Endodermal cell (in vitro differentiated cells): ENCODE results near the gene SPPL3. TPM values are rescaled to one million over a fixed set of nuclear protein-coding genes. Genes with fewer than 3 reads are reported as not detected.

Experiments used
- DNase-seq: peaks from one replicate; pipeline ENCODE4 v3.0.0-alpha.2; 2017
- H3K27ac ChIP-seq: 2 replicates; pipeline ENCODE4 v1.5.1; 2013; ENCODE audit warnings: mild to moderate bottlenecking, low read depth, low read length, moderate library complexity
- H3K27me3 ChIP-seq: 2 replicates; pipeline ENCODE4 v1.6.1; 2013; ENCODE audit warnings: mild to moderate bottlenecking, low read length, moderate library complexity; ENCODE audit not compliant: insufficient read depth, control insufficient read depth, poor library complexity, severe bottlenecking
- H3K36me3 ChIP-seq: 2 replicates; pipeline ENCODE4 v1.7.0; 2013; ENCODE audit warnings: mild to moderate bottlenecking, low read length, moderate library complexity; ENCODE audit not compliant: control insufficient read depth, insufficient read depth
- H3K4me1 ChIP-seq: one replicate; pipeline ENCODE4 v1.7.0; 2013; ENCODE audit warnings: low read length; ENCODE audit not compliant: control insufficient read depth, insufficient read depth
- H3K4me3 ChIP-seq: 2 replicates; pipeline ENCODE4 v1.5.1; 2013; ENCODE audit warnings: mild to moderate bottlenecking, low read length, moderate library complexity
- H3K9ac ChIP-seq: 2 replicates; pipeline ENCODE4 v1.6.1; 2013; ENCODE audit warnings: mild to moderate bottlenecking, low read length, moderate library complexity; ENCODE audit not compliant: poor library complexity, severe bottlenecking; ENCODE audit errors: extremely low read depth
- H3K9me3 ChIP-seq: 2 replicates; pipeline ENCODE4 v1.6.1; 2013; ENCODE audit warnings: mild to moderate bottlenecking, low read length, moderate library complexity; ENCODE audit not compliant: control insufficient read depth
- H3K27ac Mint-ChIP-seq: 2 replicates; pipeline ENCODE4 v1.8.0; 2020; ENCODE audit warnings: mixed read lengths
- H3K27me3 Mint-ChIP-seq: 2 replicates; pipeline ENCODE4 v1.8.0; 2021; ENCODE audit warnings: mild to moderate bottlenecking, mixed read lengths; ENCODE audit not compliant: insufficient read depth
- H3K36me3 Mint-ChIP-seq: 2 replicates; pipeline ENCODE4 v1.8.0; 2020; ENCODE audit warnings: low read depth, mixed read lengths
- H3K4me1 Mint-ChIP-seq: 2 replicates; pipeline ENCODE4 v1.8.0; 2020; ENCODE audit warnings: mixed read lengths
- H3K4me3 Mint-ChIP-seq: 2 replicates; pipeline ENCODE4 v1.8.0; 2020; ENCODE audit warnings: mild to moderate bottlenecking, moderate library complexity, mixed read lengths
- H3K9me3 Mint-ChIP-seq: 2 replicates; pipeline ENCODE4 v1.8.0; 2020; ENCODE audit warnings: mild to moderate bottlenecking, mixed read lengths
- CTCF ChIP-seq: fragments of 200-600 bp; sonication (generic); conservative IDR thresholded peaks from 2 replicates; pipeline ENCODE4 v1.5.0; 2021; ENCODE audit warnings: antibody characterized with exemption, mild to moderate bottlenecking
- WGBS, 2 experiments: methylation state at CpG; one replicate each; pipeline versions ENCODE4 v1.1.5 to v1.1.7; 2013; ENCODE audit warnings: missing lambda C conversion rate in 2 of 2, mixed read lengths in 1 of 2; ENCODE audit not compliant: insufficient coverage in 1 of 2, insufficient read length in 1 of 2; 5-methylcytosine and 5-hydroxymethylcytosine counted together
- total RNA-seq, 2 donors: library from RNA; stranded (reverse); fragmentation: NEBNext Ultra II Directional in 1 of 2; extraction: Animal tissue kit (Norgen Biotek cat#: 25700) in 1 of 2; gene quantifications; 2 replicates in 1 of 2; 3 replicates in 1 of 2; pipeline ENCODE4 v1.2.1, GENCODE V29; 2021

The SPPL3 gene
- total RNA-seq, 2 donors from 2014 or later, result 41.1 to 46.8 TPM

- no peak overlapping the region for H3K9ac ChIP-seq
- H3K36me3 ChIP-seq, result no peaks in the 10 kb centered on the region
- peaks cover 10% of the 10 kb centered on the region for H3K4me1 ChIP-seq
- TF ChIP-seq CTCF, result no peak
- H3K4me3 ChIP-seq, result no peak overlapping the region
- Mint-ChIP-seq H3K9me3 (no peaks in the 10 kb centered on the region), H3K4me3 (no peak overlapping the region), H3K4me1 (peaks cover 29% of the 10 kb centered on the region), H3K27ac (no peak overlapping the region), H3K27me3 (no peaks in the 10 kb centered on the region), H3K36me3 (peaks cover 4% of the 10 kb centered on the region)
- no peak for DNase-seq
- 90 to 95% methylated on average over 3 to 4 of the region's 4 CpGs for WGBS, 2 experiments
- no peaks in the 10 kb centered on the region for H3K9me3 ChIP-seq
- H3K27me3 ChIP-seq, result no peaks in the 10 kb centered on the region
- no peak overlapping the region for H3K27ac ChIP-seq
Observed at GRCh38 chr12:120886199-120887018, 17.7 kb downstream of the SPPL3 start.

GRCh38 chr12:120885521-120885920 lies 18.6 kb downstream of the SPPL3 start:
- 95% methylated on average over 2 of the region's 2 CpGs; no CpG with 5 or more reads in 1 of the 2 experiments for WGBS, 2 experiments
- no peaks in the 10 kb centered on the region for H3K9me3 Mint-ChIP-seq
- H3K9ac ChIP-seq, result no peak overlapping the region
- no peak overlapping the region for H3K27ac ChIP-seq
- H3K4me1 Mint-ChIP-seq, result peaks cover 26% of the 10 kb centered on the region
- H3K4me3 Mint-ChIP-seq, result no peak overlapping the region
- H3K4me3 ChIP-seq, result peak overlapping the region; percentile 5
- H3K27me3 ChIP-seq, result no peaks in the 10 kb centered on the region
- H3K9me3 ChIP-seq, result no peaks in the 10 kb centered on the region
- peaks cover 4% of the 10 kb centered on the region for H3K36me3 Mint-ChIP-seq
- DNase-seq, result no peak
- no peaks in the 10 kb centered on the region for H3K36me3 ChIP-seq
- no peak overlapping the region for H3K27ac Mint-ChIP-seq
- peaks cover 4% of the 10 kb centered on the region for H3K4me1 ChIP-seq
- TF ChIP-seq CTCF, result no peak
- H3K27me3 Mint-ChIP-seq, result no peaks in the 10 kb centered on the region

- H3K27ac ChIP-seq, result no peak overlapping the region
- H3K4me1 Mint-ChIP-seq, result peaks cover 31% of the 10 kb centered on the region
- H3K36me3 ChIP-seq, result no peaks in the 10 kb centered on the region
- no peak overlapping the region for H3K4me3 Mint-ChIP-seq
- TF ChIP-seq CTCF, result peak; percentile 34
- no peaks in the 10 kb centered on the region for H3K9me3 Mint-ChIP-seq
- no peak overlapping the region for H3K9ac ChIP-seq
- H3K27me3 ChIP-seq, result no peaks in the 10 kb centered on the region
- H3K27me3 Mint-ChIP-seq, result no peaks in the 10 kb centered on the region
- WGBS, 2 experiments, result 86% methylated on average over 1 of the region's 1 CpG; no CpG with 5 or more reads in 1 of the 2 experiments
- H3K4me1 ChIP-seq, result peaks cover 4% of the 10 kb centered on the region
- peak overlapping the region; percentile 5 for H3K4me3 ChIP-seq
- no peak overlapping the region for H3K27ac Mint-ChIP-seq
- no peak for DNase-seq
- H3K36me3 Mint-ChIP-seq, result peaks cover 4% of the 10 kb centered on the region
- no peaks in the 10 kb centered on the region for H3K9me3 ChIP-seq
Observed at GRCh38 chr12:120884644-120885043, 19.5 kb downstream of the SPPL3 start.
